NCI-H774 (cell line): ENCODE results near the gene TMEM231.
"Not testable (repeated sequence)": the region's sequence is repeated elsewhere in the genome, so short reads cannot be mapped to it uniquely, and the experiment has no call there.

Experiments
- DNase-seq: peaks from one replicate; lab custom pipeline; 2025; lab: John Stamatoyannopoulos, UW

The TMEM231 gene

DNA sequence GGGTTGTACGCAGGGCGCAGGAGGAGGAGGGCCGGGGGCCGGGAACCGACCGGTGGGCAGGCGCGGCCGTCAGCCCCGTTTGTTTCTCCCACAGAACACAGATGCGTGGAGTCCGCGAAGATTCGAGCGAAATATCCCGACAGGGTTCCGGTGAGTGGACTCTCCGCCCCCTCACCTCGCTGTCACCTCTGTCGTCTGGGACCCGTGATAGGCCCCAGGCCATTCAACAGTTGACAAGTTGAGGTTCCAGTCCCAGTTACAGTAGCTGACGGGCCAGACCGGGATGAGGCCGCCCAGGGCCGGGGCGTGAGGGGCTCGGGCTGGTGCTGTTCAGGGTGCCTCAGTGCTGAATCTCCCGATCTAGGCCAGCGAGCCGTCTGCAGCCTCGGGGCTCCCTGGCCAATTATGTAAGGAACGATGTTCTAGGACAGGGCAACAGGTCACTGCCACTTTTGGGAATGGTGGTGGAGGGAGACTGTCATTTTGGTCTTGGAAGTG is 10.8 kb upstream of the TMEM231 start:
- DNase-seq = no peak

DNA sequence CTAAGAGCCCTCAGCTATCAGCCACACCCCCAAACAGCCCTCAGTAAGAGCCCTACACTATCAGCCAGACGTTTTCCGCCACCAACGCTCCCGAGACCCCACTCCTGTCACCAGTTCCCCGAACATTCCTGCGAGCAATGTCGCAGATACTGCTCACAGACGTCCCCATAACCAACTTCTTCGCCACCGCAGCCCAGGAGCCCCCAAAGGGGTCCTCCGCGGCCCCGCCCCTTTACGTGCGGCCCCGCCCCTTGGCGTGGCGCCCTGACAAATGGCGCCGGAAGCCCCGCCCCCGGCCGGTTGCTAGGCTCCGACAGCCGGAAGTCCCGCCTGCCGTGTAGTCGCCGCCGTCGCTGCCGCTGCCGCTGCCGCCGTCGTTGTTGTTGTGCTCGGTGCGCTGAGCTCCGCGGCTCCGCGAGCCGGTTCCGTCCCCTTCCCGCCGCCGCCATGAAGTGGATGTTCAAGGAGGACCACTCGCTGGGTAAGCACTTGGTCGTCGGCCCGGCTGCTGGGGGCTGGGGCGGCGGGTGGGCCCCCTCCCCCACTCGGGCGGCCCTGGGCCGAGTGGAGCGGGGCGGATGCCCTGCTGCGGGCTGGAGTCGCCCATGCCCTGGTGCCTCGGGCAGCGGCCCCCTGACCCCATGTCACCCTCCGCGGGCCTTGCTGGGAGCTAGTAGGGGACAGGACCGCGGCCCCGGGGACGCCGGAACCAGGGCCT is 10.1 kb upstream of the TMEM231 start, which contains the start of gene GABARAPL2:
GABARAPL2 (plus strand) TSS at position 340 of the 718 bp plus-strand sequence; CDS start at position 448, 108 bp downstream.
- peak; percentile 34 for DNase-seq

DNA sequence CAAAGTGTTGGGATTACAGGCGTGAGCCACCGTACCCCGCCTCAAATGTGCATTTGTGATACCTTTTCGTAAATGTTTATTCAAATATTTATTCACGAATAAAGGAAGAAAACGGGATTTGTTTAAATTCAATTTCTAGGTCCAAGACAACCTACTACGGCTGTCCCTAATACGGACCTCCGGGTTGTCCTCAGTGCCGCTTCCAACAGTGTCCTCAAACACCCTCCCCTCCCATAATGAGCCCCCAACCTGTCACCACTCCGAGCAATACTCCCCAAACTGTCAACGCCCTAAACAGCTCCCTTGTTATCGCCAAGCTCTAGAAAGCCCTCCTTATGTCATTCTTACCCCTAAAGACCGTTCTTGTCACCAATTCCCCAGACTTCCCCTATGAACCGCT is 9.6 kb upstream of the TMEM231 start:
- DNase-seq = no peak

DNA sequence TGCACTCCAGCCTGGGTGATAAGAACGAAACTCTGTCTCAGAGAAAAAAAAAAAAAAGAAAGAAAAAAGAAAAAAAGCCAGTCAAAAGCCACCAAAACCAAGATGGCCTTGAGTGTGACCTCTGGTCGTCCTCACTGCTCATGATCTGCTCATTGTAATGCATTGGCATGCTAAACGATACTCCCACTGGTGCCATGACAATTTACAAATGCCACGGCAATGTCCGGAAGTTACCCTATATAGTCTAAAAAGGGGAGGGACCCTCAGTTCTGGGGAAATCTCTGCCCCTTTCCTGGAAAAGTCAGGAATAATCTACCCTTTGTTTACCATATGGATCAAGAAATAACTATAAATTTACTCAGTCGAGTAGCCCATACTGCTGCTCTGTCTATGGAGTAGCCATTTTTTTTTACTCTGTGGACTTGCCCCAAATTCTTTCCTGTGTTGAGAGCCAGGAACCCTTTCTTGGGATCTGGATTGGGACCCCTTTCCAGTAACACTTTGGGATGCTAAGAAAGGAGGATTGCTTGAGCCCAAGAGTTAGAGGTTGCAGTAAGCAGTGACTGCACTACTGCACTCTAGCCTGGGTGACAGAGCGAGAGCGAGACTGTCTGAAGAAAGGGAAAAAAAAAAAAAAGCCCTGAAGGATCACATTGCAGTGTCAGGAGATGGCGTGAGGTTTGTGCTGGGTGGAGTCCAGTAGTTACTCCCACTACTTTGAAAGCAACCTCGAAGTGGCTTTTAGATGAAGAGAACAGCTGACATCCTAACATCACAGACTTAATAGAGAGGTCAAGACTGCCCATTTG is 3.7 kb upstream of the TMEM231 start:
- no peak for DNase-seq

DNA sequence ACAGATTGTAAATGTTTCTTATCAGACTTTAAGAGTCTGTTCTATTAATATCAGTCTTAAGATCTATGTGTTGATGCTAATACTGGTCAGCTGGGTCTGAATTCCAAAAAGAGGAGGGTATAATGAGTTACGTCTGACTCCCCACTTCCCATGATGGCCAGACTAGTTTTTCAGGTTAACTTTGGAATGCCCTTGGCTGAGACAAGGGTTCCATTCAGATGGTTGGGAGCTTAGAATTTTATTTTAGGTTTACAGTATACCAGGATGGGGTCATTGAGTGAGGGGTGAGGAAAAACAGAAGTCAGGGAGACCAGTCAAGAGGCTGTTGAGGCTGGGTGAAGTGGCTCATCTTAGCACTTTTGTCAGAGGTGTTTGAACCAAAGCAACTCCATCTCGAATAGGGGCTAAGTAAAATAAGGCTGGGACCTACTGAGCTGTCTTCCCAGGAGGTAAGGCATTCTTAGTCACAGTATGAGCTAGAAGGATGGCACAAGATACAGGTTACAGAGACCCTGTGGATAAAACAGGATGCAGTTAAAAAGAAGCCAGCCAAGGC is 2.9 kb upstream of the TMEM231 start:
- no peak for DNase-seq

DNA sequence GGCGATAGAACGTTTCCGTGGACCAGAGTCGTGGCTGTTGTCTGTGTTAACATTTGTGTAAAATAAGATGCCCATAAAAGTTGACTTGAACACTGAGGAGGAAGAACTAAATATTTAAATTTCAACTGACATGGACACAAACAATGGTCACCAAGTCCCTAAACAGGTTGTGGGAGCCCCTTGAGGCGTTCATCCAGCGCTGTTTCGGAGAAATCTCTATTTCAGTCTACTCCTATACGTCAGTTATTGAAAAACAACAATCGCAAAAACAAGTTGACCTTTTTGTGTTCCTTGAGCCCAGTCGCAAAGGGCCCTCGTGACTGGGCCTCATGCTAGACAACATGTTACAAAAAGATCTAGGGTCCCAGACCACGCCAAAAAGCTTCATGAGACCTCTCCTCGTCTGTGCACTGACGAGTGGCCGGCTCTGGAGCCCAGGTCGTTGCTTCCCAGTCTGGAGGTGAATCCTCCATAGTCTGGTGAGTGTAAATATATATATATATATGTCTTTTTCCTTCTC is 439 bp upstream of the TMEM231 start:
- DNase-seq = no peak

DNA sequence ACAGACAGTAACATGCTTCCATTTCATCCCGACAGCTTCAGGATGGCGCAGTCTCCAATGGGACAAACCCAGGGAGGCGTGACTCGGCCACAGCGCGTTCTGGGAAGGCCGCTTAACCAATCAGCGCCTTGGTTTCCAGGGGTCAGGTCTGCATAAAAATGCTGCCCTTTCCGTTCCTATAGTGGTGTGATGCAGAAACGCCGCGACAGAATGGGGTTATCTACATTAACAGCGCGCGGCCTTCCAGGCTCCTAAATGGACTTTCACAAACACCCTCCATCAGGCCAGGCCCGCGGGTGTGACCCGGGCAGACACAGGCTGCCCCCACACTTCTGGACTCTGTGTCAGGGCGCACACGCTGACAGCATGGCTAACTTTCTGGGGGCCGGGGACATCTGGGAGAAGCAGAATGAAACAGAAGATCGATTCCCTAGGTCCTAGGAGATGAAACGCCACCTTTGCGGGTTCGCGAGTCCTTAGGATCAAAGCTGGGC is 792 bp downstream of the TMEM231 start:
- peak; percentile 68 for DNase-seq

DNA sequence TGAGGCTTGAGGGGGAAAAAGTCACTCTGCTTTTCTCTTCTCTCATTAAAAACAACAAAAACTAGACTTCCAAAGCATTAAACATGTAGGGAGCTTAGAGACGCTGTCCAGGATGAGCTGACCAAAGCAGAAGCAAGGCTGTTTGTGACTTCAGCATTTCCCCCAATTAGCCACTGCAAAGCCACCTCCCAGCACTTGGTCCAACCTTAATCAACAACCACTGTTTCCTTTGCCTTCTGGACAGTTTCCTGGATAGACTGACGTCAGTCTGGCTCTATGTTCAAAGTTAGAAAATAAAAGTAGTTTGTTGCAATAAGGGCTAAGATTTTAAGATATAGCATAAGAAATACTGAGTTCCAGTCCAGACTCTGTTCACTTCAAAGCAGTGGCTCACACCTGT is 3.1 kb downstream of the TMEM231 start:
- DNase-seq = no peak

DNA sequence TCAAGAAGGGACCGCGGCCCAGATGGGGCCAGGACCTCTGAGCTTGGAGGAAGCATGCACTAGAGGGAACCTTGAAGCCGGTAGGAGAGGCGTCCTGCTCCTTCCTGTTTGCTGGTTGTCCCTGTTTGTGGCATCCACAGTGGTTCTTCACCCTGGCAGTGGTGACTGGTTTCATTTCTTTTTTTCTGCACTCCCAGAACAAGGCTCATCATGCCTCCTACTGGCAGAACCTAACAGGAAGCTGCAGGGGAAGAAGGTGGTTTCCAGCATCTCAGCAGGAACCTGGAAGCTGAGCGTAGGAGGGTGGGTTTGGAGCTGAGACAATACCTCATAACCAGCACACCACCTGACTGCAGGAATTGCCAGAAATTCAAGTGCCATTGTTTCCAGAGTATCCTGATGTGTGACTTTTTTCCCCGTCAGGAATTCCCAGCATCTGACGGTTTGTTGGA is 5.8 kb downstream of the TMEM231 start:
- DNase-seq = no peak

DNA sequence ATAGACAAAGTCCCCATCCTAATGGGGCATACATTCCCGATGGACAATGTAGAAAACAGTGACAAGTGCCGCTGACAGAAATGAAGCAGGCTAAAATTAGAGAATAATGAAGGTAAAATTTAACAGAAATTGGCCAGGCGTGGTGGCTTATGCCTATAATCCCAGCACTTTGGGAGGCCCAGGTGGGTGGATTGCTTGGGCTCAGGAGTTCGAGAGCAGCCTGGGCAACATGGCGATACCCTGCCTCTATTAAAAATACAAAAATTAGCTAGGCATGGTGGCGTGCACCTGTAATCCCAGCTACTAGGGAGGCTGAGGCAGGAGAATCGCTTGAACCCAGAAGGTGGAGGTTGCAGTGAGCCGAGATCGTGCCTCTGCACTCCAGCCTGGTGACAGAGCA is 7.6 kb downstream of the TMEM231 start:
- DNase-seq = not testable (repeated sequence)

DNA sequence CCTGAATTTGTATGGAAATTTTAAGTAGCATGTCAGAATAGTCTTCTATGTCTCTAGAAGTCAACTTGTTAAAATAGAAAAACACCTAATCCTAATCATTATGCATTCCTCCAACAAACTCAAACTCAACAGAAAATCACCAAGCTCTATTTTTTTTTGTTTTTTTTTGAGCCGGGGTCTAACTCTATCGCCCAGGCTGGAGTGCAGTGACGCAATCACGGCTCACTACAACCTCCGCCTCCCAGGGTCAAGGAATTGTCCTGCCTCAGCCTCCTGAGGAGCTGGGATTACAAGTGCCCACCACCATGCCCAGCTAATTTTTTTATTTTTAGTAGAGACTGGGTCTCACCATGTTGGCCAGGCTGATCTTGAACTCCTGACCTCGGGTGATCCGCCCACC is 9.8 kb downstream of the TMEM231 start:
- no peak for DNase-seq

DNA sequence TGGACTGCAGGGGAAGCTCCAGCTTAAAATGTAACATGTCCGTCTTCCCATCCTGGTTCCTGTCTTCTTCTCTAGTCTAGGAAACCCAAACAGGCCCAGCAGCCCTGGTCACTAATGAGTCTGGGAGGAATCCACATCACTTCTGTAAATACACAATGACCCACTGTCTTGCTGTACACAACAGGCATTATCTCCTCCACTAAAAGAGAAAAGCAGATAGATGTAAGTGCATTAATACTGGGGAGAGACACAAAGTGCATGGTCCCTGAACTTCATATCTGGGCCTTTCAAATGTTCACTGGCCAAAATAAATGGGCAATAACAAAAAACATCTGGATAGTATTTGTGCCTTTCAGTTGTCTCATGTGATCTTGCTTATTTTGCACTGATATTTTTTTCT is 10.2 kb downstream of the TMEM231 start:
- DNase-seq = not testable (repeated sequence)

DNA sequence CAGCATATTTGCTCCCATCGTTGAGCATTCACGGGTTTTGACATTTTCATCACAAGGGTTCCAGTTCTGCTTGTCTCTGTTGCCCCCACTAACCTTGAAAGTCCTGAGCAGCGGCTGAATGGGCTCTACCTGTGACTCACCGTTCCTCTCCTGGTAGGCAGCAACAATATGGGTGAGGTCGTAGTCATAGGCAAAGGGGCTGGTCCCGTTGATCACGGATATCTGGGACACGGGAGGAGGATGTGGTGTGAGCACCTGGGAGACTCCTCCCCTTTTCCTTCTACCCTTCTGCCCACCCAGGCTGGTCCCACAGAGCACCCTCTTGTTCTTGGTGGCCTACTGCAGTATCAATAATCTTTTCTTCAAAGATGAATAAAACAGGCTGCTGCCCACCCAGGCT is 13.6 kb downstream of the TMEM231 start:
- not testable (repeated sequence) for DNase-seq

DNA sequence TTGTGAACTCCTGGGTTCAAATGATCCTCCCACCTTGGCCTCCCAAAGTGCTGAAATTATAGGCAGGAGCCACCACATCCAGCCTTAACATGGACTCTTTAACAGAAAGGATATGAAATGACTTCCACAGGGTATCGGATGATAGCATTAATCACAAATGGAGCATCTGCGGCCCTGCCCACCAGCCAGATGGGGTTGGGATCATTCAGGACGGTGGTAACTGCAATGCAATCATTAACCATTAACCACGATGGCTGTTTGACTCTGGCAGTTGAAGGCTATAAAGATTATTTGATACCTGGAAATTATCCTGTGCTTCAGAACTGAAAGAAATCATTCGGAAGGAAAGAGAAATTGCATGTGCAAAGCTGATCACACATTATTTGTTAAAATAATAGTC is 14.8 kb downstream of the TMEM231 start:
- no peak for DNase-seq

DNA sequence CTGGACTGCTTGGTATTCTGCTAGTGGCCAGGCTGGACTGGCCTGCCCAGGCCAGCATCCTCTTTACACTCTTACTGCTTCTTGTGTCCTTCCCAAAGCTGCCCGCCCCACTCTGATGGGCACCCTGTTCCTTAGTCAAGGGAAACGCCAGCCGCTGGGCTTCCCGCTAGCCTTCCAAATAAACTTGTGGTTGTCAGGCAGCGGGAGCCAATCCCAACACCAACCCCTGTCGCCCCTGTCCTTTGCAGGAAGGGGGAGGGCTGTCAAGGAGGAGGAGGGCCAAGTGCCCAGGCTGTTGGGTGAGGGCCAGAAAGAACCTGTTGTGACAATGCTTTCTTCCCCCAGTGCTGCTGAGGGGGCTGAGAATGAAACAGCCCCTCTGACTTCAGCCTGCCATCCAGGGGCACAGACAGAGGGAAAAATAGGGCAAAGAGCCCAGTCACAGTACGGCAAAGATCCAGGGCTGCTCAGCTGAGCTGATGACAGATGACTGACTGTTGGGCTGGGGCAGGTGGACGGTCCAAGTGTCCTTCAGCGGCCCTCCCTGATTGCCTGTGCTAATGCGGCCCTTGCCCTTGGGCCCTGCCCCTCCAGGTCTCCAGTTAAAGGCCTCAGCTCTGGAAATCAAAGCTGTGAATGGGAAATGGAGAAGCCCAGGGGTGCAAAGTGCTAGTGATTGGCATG is 17.0 kb downstream of the TMEM231 start:
- not testable (repeated sequence) for DNase-seq

DNA sequence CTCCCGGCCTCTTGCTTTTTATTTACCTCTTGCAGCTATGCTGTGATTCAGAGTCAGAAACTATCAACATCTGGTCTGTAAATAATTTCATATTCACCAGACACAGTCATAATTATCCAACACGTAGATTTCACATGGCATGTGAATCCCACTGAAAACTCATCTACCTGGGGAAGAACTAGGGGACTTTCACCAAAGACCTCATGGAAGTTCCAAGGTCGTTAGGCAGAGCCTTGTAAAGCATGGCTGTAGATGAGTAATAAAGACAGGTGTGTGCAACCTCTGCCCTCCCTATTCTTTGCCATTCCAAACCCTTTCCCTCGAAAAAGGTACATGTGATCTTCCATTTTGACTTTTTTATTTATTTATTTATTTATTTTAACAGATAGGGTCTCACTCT is 18.3 kb downstream of the TMEM231 start:
- no peak for DNase-seq

DNA sequence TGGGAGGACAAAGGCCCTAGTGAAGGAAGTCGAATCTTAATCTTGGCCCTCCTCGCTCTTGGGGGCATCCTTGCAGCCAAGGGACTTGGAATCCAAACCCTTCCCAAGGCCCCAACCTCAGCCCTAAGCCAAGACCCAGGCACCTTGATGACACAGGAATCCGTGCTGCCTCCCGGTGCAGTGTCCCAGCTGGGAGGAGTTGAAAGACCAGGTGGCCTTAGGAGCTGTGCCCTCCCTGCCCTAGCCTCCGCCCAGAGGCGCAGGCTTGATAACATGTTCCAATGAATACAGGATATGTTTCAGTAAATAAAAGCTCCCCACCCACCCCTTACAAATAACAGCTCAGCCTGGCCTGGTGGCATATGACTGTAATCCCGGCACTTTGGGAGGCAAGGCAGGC is 20.2 kb downstream of the TMEM231 start, which contains the start of gene CHST5:
CHST5 (minus strand) TSS at position 208 of the 400 bp plus-strand sequence. CDS start 5,724 bp downstream, outside the sequence.
- DNase-seq = no peak

DNA sequence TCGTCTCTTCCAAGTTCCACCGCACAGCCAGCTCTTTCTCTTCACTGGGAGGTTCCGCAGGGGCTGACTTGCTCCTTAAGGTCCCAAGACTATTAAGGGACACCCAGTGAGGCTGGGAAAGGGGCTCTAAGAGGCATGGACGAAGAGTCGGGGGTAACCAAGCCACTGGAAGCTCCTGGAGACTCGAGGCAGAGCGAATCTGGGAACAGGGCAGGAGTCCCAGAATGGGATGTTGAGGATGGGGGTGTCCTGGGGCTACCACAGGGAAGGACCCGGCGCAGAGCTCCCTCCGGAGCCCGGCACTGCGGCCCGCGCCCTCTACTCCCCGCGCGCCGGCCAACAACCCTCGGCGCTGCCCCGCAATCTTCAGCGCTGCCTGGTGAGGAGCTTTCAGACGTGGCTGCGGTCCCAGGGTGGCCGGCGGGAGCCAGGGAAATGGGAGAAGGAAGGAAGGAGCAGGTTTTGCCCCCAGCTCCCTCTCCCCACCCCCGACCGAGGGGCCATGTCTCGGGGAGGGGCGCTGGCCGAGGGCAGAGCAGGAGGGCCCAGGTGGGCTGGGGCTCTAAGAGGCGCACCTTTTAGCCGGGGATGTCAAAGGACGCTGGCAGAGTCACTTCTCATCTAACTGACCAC is 20.7 kb downstream of the TMEM231 start:
- no peak for DNase-seq

DNA sequence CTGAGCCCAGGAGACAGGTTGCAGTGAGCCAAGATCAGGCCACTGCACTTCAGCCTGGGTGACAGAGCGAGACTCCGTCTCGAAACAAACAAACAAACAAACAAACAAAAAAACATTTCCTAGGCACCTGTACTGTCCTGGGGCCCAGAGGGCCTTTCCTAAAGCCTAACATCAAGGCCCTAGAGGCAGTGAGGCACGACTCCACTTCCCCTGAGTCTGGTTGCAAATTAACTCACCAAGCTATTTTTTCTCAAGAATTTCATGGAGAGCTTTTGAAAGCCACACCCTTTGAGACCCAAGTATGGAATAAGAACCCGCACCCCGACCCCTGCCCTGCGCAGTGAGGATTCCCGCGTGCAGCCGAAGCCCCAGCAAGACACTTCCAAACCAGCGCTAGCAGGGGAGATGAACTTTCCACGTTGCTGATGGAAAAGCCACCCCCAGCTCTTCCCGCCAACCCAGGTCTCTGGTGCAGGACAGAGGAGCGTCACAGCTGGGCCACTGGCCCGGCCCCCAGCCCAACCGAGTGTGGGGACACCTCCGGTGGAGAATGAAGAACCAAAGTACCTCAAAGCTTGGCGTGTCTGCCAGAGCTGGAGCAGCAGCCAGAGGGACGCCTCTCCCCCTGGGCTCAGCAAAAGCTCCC is 21.4 kb downstream of the TMEM231 start:
- DNase-seq = no peak

DNA sequence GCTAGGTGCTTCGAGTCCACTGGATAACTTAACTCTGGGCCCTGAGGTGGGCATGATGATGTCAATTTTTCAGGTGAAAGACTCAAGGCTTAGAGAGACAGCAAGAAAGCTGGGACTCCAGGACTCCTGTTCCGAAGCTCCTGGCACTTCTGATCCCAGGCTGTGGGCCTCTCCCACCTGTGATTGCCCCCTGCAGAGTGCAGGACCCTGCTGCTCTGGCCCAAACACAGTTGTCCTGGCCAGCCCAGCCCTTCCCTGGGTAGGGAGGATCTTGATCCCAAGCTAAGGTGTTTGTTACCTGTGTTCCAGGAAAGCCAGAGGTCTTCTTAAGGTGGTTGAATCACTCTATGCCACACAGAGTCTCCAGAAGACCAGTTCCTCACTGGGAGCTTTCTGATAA is 23.3 kb downstream of the TMEM231 start:
- no peak for DNase-seq
